ENCODE measurements around the gene CCDC112.

The CCDC112 gene

GRCh38 chr5:115246361-115246991 lies 50.0 kb downstream of the CCDC112 start:
- no peak overlapping the region for H3K9ac ChIP-seq (ENCODE audit: low read length)
- H3K4me1 ChIP-seq (ENCODE audit: insufficient read depth, low read length, severe bottlenecking): no peaks in the 10 kb centered on the region
- TF ChIP-seq EZH2 (IDR thresholded peaks at IDR 0.05; ENCODE audit: borderline replicate concordance, low read length) (no peak), CTCF (IDR thresholded peaks at IDR 0.05; ENCODE audit: low read length) (peak; percentile 69)
- no peak overlapping the region for H2AFZ ChIP-seq (ENCODE audit: low read length)
- no peaks in the 10 kb centered on the region for H3K9me3 ChIP-seq (ENCODE audit: low read length)
- H3K4me3 ChIP-seq (ENCODE audit: low read depth, low read length, poor library complexity, severe bottlenecking): no peak overlapping the region
- H3K27me3 ChIP-seq (ENCODE audit: insufficient read depth, low read length): no peaks in the 10 kb centered on the region
- no peaks in the 10 kb centered on the region for H3K9me2 ChIP-seq (ENCODE audit: low read depth, low read length)
- no peak overlapping the region for H3K27ac ChIP-seq (ENCODE audit: low read depth, low read length, poor library complexity, severe bottlenecking)
- H3F3A ChIP-seq (ENCODE audit: insufficient read depth, low read length): no peaks in the 10 kb centered on the region
- H3K36me3 ChIP-seq (ENCODE audit: insufficient read depth, low read length): peaks cover 24% of the 10 kb centered on the region
- no peaks in the 10 kb centered on the region for H4K20me1 ChIP-seq (ENCODE audit: insufficient read depth, low read length)
- peaks cover 4% of the 10 kb centered on the region; the same call in 1 of the 2 replicates for H3K79me2 ChIP-seq (ENCODE audit: insufficient read depth, low read length)
- no peak overlapping the region for H3K4me2 ChIP-seq (ENCODE audit: low read length)

- H2AFZ ChIP-seq (ENCODE audit: low read length): no peak overlapping the region
- no peaks in the 10 kb centered on the region for H3K9me3 ChIP-seq (ENCODE audit: low read length)
- H3F3A ChIP-seq (ENCODE audit: insufficient read depth, low read length): no peaks in the 10 kb centered on the region
- no peaks in the 10 kb centered on the region for H3K4me1 ChIP-seq (ENCODE audit: insufficient read depth, low read length, severe bottlenecking)
- peaks cover 4% of the 10 kb centered on the region; the same call in 1 of the 2 replicates for H3K79me2 ChIP-seq (ENCODE audit: insufficient read depth, low read length)
- no peak overlapping the region for H3K4me3 ChIP-seq (ENCODE audit: low read depth, low read length, poor library complexity, severe bottlenecking)
- no peak overlapping the region for H3K4me2 ChIP-seq (ENCODE audit: low read length)
- H3K9me2 ChIP-seq (ENCODE audit: low read depth, low read length): no peaks in the 10 kb centered on the region
- no peaks in the 10 kb centered on the region for H4K20me1 ChIP-seq (ENCODE audit: insufficient read depth, low read length)
- H3K36me3 ChIP-seq (ENCODE audit: insufficient read depth, low read length): peaks cover 37% of the 10 kb centered on the region
- H3K9ac ChIP-seq (ENCODE audit: low read length): no peak overlapping the region
- no peaks in the 10 kb centered on the region for H3K27me3 ChIP-seq (ENCODE audit: insufficient read depth, low read length)
- no peak overlapping the region for H3K27ac ChIP-seq (ENCODE audit: low read depth, low read length, poor library complexity, severe bottlenecking)
- TF ChIP-seq EZH2 (IDR thresholded peaks at IDR 0.05; ENCODE audit: borderline replicate concordance, low read length): no peak
- TF ChIP-seq CTCF (IDR thresholded peaks at IDR 0.05; ENCODE audit: low read length): no peak
Observed at GRCh38 chr5:115243412-115243811, 53.0 kb downstream of the CCDC112 start.

- no peak overlapping the region for H3K9ac ChIP-seq (ENCODE audit: low read length)
- TF ChIP-seq EZH2 (IDR thresholded peaks at IDR 0.05; ENCODE audit: borderline replicate concordance, low read length) (no peak), CTCF (IDR thresholded peaks at IDR 0.05; ENCODE audit: low read length) (no peak)
- H3K36me3 ChIP-seq (ENCODE audit: insufficient read depth, low read length): peaks cover 38% of the 10 kb centered on the region
- peaks cover 4% of the 10 kb centered on the region; the same call in 1 of the 2 replicates for H3K79me2 ChIP-seq (ENCODE audit: insufficient read depth, low read length)
- H3K4me1 ChIP-seq (ENCODE audit: insufficient read depth, low read length, severe bottlenecking): no peaks in the 10 kb centered on the region
- no peaks in the 10 kb centered on the region for H3K9me3 ChIP-seq (ENCODE audit: low read length)
- H3K27ac ChIP-seq (ENCODE audit: low read depth, low read length, poor library complexity, severe bottlenecking): no peak overlapping the region
- no peak overlapping the region for H3K4me3 ChIP-seq (ENCODE audit: low read depth, low read length, poor library complexity, severe bottlenecking)
- no peaks in the 10 kb centered on the region for H3K9me2 ChIP-seq (ENCODE audit: low read depth, low read length)
- no peaks in the 10 kb centered on the region for H3F3A ChIP-seq (ENCODE audit: insufficient read depth, low read length)
- no peak overlapping the region for H3K4me2 ChIP-seq (ENCODE audit: low read length)
- H4K20me1 ChIP-seq (ENCODE audit: insufficient read depth, low read length): no peaks in the 10 kb centered on the region
- H2AFZ ChIP-seq (ENCODE audit: low read length): no peak overlapping the region
- no peaks in the 10 kb centered on the region for H3K27me3 ChIP-seq (ENCODE audit: insufficient read depth, low read length)
Observed at GRCh38 chr5:115241881-115242642, 54.4 kb downstream of the CCDC112 start.
